ENCODE data around the gene GSTCD. TPM values are rescaled to one million over a fixed set of nuclear protein-coding genes. Genes with fewer than 3 reads are reported as not detected.

GSTCD gene
- total and polyA plus RNA-seq, 4 donors: 1.2 to 8.7 (median 4.3) TPM

- H3K9ac ChIP-seq (ENCODE audit: low read depth in 1 of 2, low read length in 2 of 2): no peak overlapping the region
- no peak overlapping the region for H3K27ac ChIP-seq (ENCODE audit: low read depth in 1 of 2, low read length in 2 of 2)
- H3K9me3 ChIP-seq (ENCODE audit: control insufficient read depth in 4 of 4, low read length in 3 of 4): no peaks in the 10 kb centered on the region
- TF ChIP-seq JUND (IDR thresholded peaks at IDR 0.05) (no peak), CTCF (IDR thresholded peaks at IDR 0.05; ENCODE audit: low read depth, low read length, missing input control) (no peak), ATF3 (IDR thresholded peaks at IDR 0.05) (no peak), FOXA2 (IDR thresholded peaks at IDR 0.05) (no peak), ZBTB33 (IDR thresholded peaks at IDR 0.05) (no peak), RXRA (IDR thresholded peaks at IDR 0.05) (no peak), YY1 (IDR thresholded peaks at IDR 0.05) (no peak), FOXA1 (IDR thresholded peaks at IDR 0.05) (no peak), NR2F2 (IDR thresholded peaks at IDR 0.05) (no peak), SP1 (IDR thresholded peaks at IDR 0.05) (no peak), EGR1 (IDR thresholded peaks at IDR 0.05; ENCODE audit: low read depth in 2 of 2) (no peak), GABPA (IDR thresholded peaks at IDR 0.05 in 1 of 2, conservative IDR thresholded peaks at IDR 0.05 in 1 of 2) (no peak), HNF4G (IDR thresholded peaks at IDR 0.05) (no peak), MAX (IDR thresholded peaks at IDR 0.05) (no peak), TAF1 (conservative IDR thresholded peaks at IDR 0.05) (no peak), HNF4A (conservative IDR thresholded peaks at IDR 0.05) (no peak), RAD21 (IDR thresholded peaks at IDR 0.05) (no peak)
- H3K4me1 ChIP-seq (ENCODE audit: control insufficient read depth in 4 of 4, insufficient read depth in 4 of 4, low read length in 3 of 4): no peaks in the 10 kb centered on the region
- no peaks in the 10 kb centered on the region for H3K36me3 ChIP-seq (ENCODE audit: control insufficient read depth in 4 of 4, insufficient read depth in 3 of 4, low read depth in 1 of 4, low read length in 3 of 4)
- no peak overlapping the region for H3K4me3 ChIP-seq (ENCODE audit: low read depth in 1 of 3, low read length in 3 of 3)
- no peaks in the 10 kb centered on the region for H3K27me3 ChIP-seq (ENCODE audit: control insufficient read depth in 4 of 4, insufficient read depth in 4 of 4, low read length in 3 of 4)
- DNase-seq (ENCODE audit: low spot score): no peak
Measured at GRCh38 chr4:105755375-105755774, 46.8 kb downstream of the GSTCD start.

- Histone ChIP-seq H3K4me3 (ENCODE audit: low read depth in 1 of 3, low read length in 3 of 3) (no peak overlapping the region), H3K36me3 (ENCODE audit: control insufficient read depth in 4 of 4, insufficient read depth in 3 of 4, low read depth in 1 of 4, low read length in 3 of 4) (no peaks in the 10 kb centered on the region), H3K4me1 (ENCODE audit: control insufficient read depth in 4 of 4, insufficient read depth in 4 of 4, low read length in 3 of 4) (no peaks in the 10 kb centered on the region), H3K27me3 (ENCODE audit: control insufficient read depth in 4 of 4, insufficient read depth in 4 of 4, low read length in 3 of 4) (no peaks in the 10 kb centered on the region), H3K9me3 (ENCODE audit: control insufficient read depth in 4 of 4, low read length in 3 of 4) (no peaks in the 10 kb centered on the region), H3K27ac (ENCODE audit: low read depth in 1 of 2, low read length in 2 of 2) (no peak overlapping the region), H3K9ac (ENCODE audit: low read depth in 1 of 2, low read length in 2 of 2) (no peak overlapping the region)
- 98% methylated on average over 1 of the region's 1 CpG for WGBS
- TF ChIP-seq EGR1 (IDR thresholded peaks at IDR 0.05; ENCODE audit: low read depth in 2 of 2) (no peak), TAF1 (conservative IDR thresholded peaks at IDR 0.05) (no peak), CTCF (IDR thresholded peaks at IDR 0.05; ENCODE audit: low read depth, low read length, missing input control) (no peak), ZBTB33 (IDR thresholded peaks at IDR 0.05) (no peak), JUND (IDR thresholded peaks at IDR 0.05) (no peak), HNF4G (IDR thresholded peaks at IDR 0.05) (no peak), GABPA (IDR thresholded peaks at IDR 0.05 in 1 of 2, conservative IDR thresholded peaks at IDR 0.05 in 1 of 2) (no peak), FOXA2 (IDR thresholded peaks at IDR 0.05) (no peak), REST (IDR thresholded peaks at IDR 0.05) (no peak), RAD21 (IDR thresholded peaks at IDR 0.05) (no peak), YY1 (IDR thresholded peaks at IDR 0.05) (no peak), RXRA (IDR thresholded peaks at IDR 0.05) (no peak), HNF4A (conservative IDR thresholded peaks at IDR 0.05) (no peak), SP1 (IDR thresholded peaks at IDR 0.05) (no peak), MAX (IDR thresholded peaks at IDR 0.05) (no peak), FOXA1 (IDR thresholded peaks at IDR 0.05) (no peak), NR2F2 (IDR thresholded peaks at IDR 0.05) (no peak), ATF3 (IDR thresholded peaks at IDR 0.05) (no peak)
- no peak for DNase-seq (ENCODE audit: low spot score)
Measured at GRCh38 chr4:105758958-105759357, 50.4 kb downstream of the GSTCD start.
